Fibroblast of villous mesenchyme (primary cell): ENCODE data around the gene CDH2. TPM values are rescaled to one million over a fixed set of nuclear protein-coding genes. Genes with fewer than 3 reads are reported as not detected.

Experiments
- DNase-seq: peaks from one replicate; pipeline ENCODE4 v3.0.0-alpha.2; 2010; ENCODE audit warnings: low read depth
- H3K4me3 ChIP-seq: 2 replicates; pipeline ENCODE4 v1.5.1; 2011; ENCODE audit warnings: low read depth, mild to moderate bottlenecking, low read length
- total RNA-seq: library from RNA; depleted of rRNA; stranded (reverse); fragments of >200 nt; gene quantifications from 2 replicates; pipeline ENCODE4 v1.2.3, GENCODE V29; 2012
- TF ChIP-seq, protein P1 (sequence below): IDR thresholded peaks from 2 replicates; pipeline ENCODE4 v1.5.1; 2012; ENCODE audit warnings: low read depth, mild to moderate bottlenecking, low read length; ENCODE audit not compliant: insufficient read depth

The CDH2 gene
- total RNA-seq, 1 donor = 74.7 TPM

DNA sequence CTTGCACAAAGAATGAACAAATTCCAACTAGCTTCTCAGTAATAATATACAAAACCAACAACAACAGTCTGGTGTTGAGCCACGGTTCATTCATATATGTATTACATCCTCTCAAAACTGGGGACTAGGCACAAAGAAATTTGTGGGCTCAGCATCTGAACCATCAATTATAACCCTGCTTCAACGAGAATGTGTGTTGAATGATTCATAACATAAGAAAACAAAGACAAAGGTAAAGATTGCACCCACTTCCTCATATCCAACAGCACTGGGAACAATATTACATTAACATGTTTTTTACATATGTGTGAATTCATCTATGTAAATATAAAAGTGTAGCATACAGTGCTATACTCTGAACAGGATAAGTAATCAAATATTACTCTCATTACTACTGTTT lies 144.8 kb downstream of the CDH2 start:
- TF ChIP-seq, protein P1, sequence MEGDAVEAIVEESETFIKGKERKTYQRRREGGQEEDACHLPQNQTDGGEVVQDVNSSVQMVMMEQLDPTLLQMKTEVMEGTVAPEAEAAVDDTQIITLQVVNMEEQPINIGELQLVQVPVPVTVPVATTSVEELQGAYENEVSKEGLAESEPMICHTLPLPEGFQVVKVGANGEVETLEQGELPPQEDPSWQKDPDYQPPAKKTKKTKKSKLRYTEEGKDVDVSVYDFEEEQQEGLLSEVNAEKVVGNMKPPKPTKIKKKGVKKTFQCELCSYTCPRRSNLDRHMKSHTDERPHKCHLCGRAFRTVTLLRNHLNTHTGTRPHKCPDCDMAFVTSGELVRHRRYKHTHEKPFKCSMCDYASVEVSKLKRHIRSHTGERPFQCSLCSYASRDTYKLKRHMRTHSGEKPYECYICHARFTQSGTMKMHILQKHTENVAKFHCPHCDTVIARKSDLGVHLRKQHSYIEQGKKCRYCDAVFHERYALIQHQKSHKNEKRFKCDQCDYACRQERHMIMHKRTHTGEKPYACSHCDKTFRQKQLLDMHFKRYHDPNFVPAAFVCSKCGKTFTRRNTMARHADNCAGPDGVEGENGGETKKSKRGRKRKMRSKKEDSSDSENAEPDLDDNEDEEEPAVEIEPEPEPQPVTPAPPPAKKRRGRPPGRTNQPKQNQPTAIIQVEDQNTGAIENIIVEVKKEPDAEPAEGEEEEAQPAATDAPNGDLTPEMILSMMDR = no peak
- no peak for DNase-seq
- H3K4me3 ChIP-seq = no peak overlapping the region

DNA sequence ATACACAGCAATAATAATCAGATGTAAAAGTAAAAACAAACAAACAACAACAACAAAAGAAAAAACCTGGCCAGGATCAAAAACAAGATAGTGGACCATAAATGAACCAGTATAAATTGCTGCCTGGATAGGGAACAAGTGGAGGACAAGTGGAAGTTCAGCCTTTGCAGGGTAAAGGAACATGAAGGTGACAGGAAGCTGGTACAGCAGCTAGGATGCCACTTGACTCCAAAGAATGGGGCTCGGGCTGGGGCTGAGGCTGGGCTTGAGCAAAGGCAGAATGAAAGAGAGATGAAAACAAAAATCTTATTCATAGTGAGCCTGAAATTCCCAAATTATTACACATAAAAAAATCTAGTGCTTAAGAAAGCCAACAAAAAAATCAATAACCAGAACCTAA lies 146.5 kb downstream of the CDH2 start:
- no peak for DNase-seq
- TF ChIP-seq, protein P1 = no peak
- no peak overlapping the region for H3K4me3 ChIP-seq

DNA sequence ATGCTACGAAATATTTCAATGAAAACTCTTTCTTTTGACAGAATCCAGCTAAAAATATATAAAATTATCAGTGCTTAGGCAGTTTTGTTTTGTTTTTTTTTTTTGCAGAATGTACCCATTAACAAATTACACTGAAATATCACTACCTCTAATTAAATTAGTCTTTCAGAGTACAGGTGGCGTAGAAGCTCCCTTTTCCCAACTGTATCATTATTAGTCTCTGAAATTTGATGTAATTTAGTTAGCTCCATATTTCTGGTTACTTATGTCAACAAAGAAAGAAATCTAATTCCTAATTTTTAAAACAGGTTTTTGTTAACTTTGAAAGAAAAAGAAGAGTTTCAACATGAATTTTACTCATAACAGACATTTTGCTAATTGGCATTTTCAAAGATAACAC lies 149.2 kb downstream of the CDH2 start:
- no peak for DNase-seq
- no peak overlapping the region for H3K4me3 ChIP-seq
- TF ChIP-seq, protein P1 = no peak

DNA sequence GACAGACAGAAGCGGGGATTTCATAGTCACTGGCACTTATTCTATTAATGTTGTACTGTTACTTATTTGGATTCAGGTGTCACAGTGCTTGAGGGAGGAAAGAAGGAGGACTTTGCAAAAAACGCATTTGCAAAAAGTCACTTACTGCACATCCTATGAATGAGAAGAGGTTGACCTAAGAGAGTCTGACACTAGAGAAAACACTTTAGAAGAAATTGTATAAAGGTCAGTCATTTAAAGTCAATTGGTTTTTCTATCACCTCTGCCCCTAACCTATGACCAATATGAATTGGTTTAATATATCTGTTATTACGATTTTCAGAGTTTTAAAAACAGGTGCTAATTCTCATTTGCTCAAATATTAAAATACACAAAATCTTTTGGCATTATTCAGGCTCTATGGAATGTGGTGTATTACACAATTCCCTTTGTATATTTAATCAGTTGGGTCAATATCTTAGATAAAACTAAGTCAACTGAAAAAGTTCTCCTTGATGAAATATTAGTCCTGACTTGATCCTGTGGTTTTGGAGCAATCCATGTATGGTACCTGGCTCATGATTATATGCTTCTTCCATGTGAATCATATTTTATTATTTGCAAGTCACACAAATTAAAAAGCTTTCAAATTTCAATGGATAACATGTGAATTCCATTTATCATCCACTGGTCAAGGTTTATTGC lies 157.4 kb downstream of the CDH2 start:
- H3K4me3 ChIP-seq = no peak overlapping the region
- TF ChIP-seq, protein P1 = no peak
- no peak for DNase-seq

DNA sequence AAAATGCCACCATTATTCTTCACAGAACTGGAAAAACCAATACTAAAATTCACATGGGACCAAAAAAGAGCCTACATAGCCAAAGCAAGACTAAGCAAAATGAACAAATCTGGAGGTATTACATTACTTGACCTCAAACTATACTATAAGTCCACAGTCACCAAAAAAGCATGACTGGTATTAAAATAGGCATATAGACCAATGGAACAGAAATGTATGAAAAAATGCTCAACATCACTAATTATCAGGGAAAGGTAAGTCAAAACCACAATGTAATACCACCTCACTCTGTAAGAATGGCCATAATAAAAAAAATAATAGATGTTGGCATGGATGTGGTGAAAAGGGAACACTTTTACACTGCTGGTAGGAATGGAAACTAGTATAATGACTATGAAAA lies 158.6 kb downstream of the CDH2 start:
- TF ChIP-seq, protein P1 = no peak
- H3K4me3 ChIP-seq = no peak overlapping the region
- DNase-seq = no peak

DNA sequence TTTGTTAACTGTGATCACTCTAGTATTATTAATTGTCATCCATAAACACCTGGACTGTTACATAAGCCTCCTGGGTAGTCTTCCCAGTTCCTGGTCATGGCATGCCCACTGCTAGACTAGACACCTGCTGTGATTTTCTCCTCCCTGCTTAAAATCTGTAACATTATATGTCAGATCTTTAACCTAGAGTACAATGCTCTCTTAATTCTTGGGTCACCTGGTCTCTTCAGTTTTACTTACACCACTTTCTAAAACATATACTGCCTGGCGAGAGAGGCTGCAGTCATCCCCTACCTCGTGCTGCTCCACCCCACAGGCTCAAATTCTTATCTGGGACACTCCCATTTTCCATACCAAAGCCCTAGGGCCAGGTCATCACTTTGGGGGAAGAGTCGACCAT lies 161.3 kb downstream of the CDH2 start:
- TF ChIP-seq, protein P1 = no peak
- no peak for DNase-seq
- no peak overlapping the region for H3K4me3 ChIP-seq

DNA sequence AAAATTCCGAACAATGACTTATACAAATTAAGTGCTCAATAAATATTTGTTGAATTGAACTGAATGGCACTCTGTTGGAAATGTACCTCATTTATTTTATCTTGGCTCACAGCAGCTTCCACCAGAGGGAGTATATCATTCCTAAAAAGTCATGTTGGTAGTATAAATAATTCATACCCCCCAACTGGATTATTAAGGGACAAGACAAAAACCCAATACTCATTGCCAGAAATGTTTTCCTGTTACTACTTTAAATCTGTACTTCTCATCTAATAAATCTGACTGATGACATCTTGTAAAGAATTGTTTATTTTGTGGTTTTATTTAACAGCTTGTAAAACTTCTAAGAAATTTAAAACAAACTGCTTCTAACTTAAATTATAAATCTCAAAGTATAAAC lies 163.9 kb downstream of the CDH2 start:
- no peak overlapping the region for H3K4me3 ChIP-seq
- TF ChIP-seq, protein P1 = peak; percentile 49
- DNase-seq = peak; percentile 48
